GM12873 (cell line): ENCODE results near the gene DTL.
A peak's percentile ranks its signal among the peaks of the same experiment; 100 is the strongest.

Experiments used
- CTCF ChIP-seq: IDR thresholded peaks from 2 replicates; pipeline ENCODE4 v1.5.1; 2012; ENCODE audit warnings: low read depth, mild to moderate bottlenecking, moderate library complexity, low read length, control low read depth; ENCODE audit not compliant: insufficient read depth; ENCODE audit errors: missing control alignments

The DTL gene

GRCh38 chr1:212009561-212009960, 26.0 kb upstream of the DTL start:
- TF ChIP-seq CTCF: no peak

- TF ChIP-seq CTCF: no peak
Observed at GRCh38 chr1:212010004-212010403, 25.5 kb upstream of the DTL start.

GRCh38 chr1:212012034-212012740, 23.4 kb upstream of the DTL start:
- TF ChIP-seq CTCF: peak; percentile 99

GRCh38 chr1:212013672-212014071, 21.9 kb upstream of the DTL start:
- no peak for TF ChIP-seq CTCF

- TF ChIP-seq CTCF: no peak
Observed at GRCh38 chr1:212020975-212021374, 14.6 kb upstream of the DTL start.

GRCh38 chr1:212021563-212021962, 14.0 kb upstream of the DTL start:
- TF ChIP-seq CTCF: no peak

- TF ChIP-seq CTCF: no peak
Observed at GRCh38 chr1:212024469-212025149, 10.9 kb upstream of the DTL start.
